HepG2 (cell line): ENCODE data around the gene HMGN1. TPM values are rescaled to one million over a fixed set of nuclear protein-coding genes. Genes with fewer than 3 reads are reported as not detected.

Experiments
- BCL6 ChIP-seq: IDR thresholded peaks from 2 replicates; pipeline ENCODE4 v1.6.1; 2016; ENCODE audit warnings: missing genetic modification reagents, missing compliant biosample characterization
- CENPT ChIP-seq: sonication (generic); formaldehyde crosslinking; IDR thresholded peaks from 2 replicates; pipeline ENCODE4 v1.8.0; 2022; ENCODE audit warnings: low read depth, mild to moderate bottlenecking, moderate library complexity, missing genetic modification reagents
- ELF1 ChIP-seq: sonication (generic); formaldehyde crosslinking; IDR thresholded peaks from 2 replicates; pipeline ENCODE4 v1.4.0; 2020; ENCODE audit warnings: missing genetic modification reagents
- HOXA7 ChIP-seq: sonication (generic); formaldehyde crosslinking; IDR thresholded peaks from 2 replicates; pipeline ENCODE4 v1.8.1; 2022; ENCODE audit warnings: mild to moderate bottlenecking, missing genetic modification reagents, moderate library complexity
- IKZF4 ChIP-seq: sonication (generic); formaldehyde crosslinking; IDR thresholded peaks from 2 replicates; pipeline ENCODE4 v1.5.1; 2020; ENCODE audit warnings: borderline replicate concordance, mild to moderate bottlenecking, low read depth, missing genetic modification reagents; ENCODE audit errors: not compliant biosample characterization
- MAFG ChIP-seq: sonication (generic); formaldehyde crosslinking; IDR thresholded peaks from 2 replicates; pipeline ENCODE4 v1.5.1; 2020; ENCODE audit warnings: mild to moderate bottlenecking, missing genetic modification reagents
- MEIS1 ChIP-seq: sonication (generic); formaldehyde crosslinking; IDR thresholded peaks from 2 replicates; pipeline ENCODE4 v1.9.0; 2021; ENCODE audit warnings: mild to moderate bottlenecking, missing genetic modification reagents, moderate library complexity, borderline replicate concordance
- MXI1 ChIP-seq: IDR thresholded peaks from 3 replicates; pipeline ENCODE4 v1.6.1; 2012; ENCODE audit warnings: low read depth, low read length, inconsistent platforms, borderline replicate concordance
- PBX2 ChIP-seq: IDR thresholded peaks from 2 replicates; pipeline ENCODE4 v1.6.1; 2016; ENCODE audit warnings: control low read depth
- SALL2 ChIP-seq: sonication (generic); formaldehyde crosslinking; IDR thresholded peaks from 2 replicates; pipeline ENCODE4 v1.8.1; 2023; ENCODE audit warnings: mild to moderate bottlenecking, missing genetic modification reagents, inconsistent platforms
- SMAD9 ChIP-seq: sonication (generic); formaldehyde crosslinking; IDR thresholded peaks from 2 replicates; pipeline ENCODE4 v1.5.1; 2020; ENCODE audit warnings: mild to moderate bottlenecking, missing genetic modification reagents
- SNRNP70 ChIP-seq: fragments of 200-400 bp; formaldehyde crosslinking; IDR thresholded peaks from 2 replicates; pipeline ENCODE4 v1.6.1; 2017; ENCODE audit warnings: mild to moderate bottlenecking, low read depth, low read length, moderate library complexity
- SOX6 ChIP-seq, 2 experiments: fragments of 450-650 bp in 1 of 2; sonication (generic) in 1 of 2; formaldehyde crosslinking in 1 of 2; IDR thresholded peaks; 2 replicates each; pipeline versions ENCODE4 v1.4.0 to v1.6.1; 2017 to 2020; ENCODE audit warnings: antibody characterized with exemption in 1 of 2, mild to moderate bottlenecking in 1 of 2, missing genetic modification reagents in 1 of 2
- STAG1 ChIP-seq: sonication (generic); formaldehyde crosslinking; IDR thresholded peaks from 2 replicates; pipeline ENCODE4 v1.4.0; 2020; ENCODE audit warnings: missing genetic modification reagents
- TCF7L2 ChIP-seq: IDR thresholded peaks from 2 replicates; pipeline ENCODE4 v1.6.1; 2011; ENCODE audit warnings: mild to moderate bottlenecking, low read depth, low read length, moderate library complexity
- ZBTB3 ChIP-seq: sonication (generic); formaldehyde crosslinking; IDR thresholded peaks from 2 replicates; pipeline ENCODE4 v1.4.0; 2020; ENCODE audit warnings: low read depth, mild to moderate bottlenecking, moderate library complexity, missing genetic modification reagents, borderline replicate concordance
- ZEB1 ChIP-seq: IDR thresholded peaks from 2 replicates; pipeline ENCODE4 v1.6.1; 2012; ENCODE audit warnings: mild to moderate bottlenecking, low read depth, inconsistent platforms; ENCODE audit not compliant: insufficient replicate concordance
- ZNF101 ChIP-seq: sonication (generic); formaldehyde crosslinking; IDR thresholded peaks from 2 replicates; pipeline ENCODE4 v1.4.0; 2020; ENCODE audit warnings: mild to moderate bottlenecking, low read depth, missing genetic modification reagents, borderline replicate concordance
- ZNF124 ChIP-seq: sonication (generic); formaldehyde crosslinking; IDR thresholded peaks from 2 replicates; pipeline ENCODE4 v1.4.0; 2020; ENCODE audit warnings: missing genetic modification reagents
- ZNF260 ChIP-seq: sonication (generic); formaldehyde crosslinking; IDR thresholded peaks from 2 replicates; pipeline ENCODE4 v1.4.0; 2020; ENCODE audit warnings: missing genetic modification reagents, low read depth, mild to moderate bottlenecking, borderline replicate concordance
- ZNF292 ChIP-seq: sonication (generic); formaldehyde crosslinking; IDR thresholded peaks from 2 replicates; pipeline ENCODE4 v1.8.1; 2022; ENCODE audit warnings: mild to moderate bottlenecking, low read depth, missing genetic modification reagents, borderline replicate concordance
- ZNF414 ChIP-seq: sonication (generic); formaldehyde crosslinking; IDR thresholded peaks from 2 replicates; pipeline ENCODE4 v1.5.0; 2020; ENCODE audit warnings: missing genetic modification reagents
- ZNF574 ChIP-seq: sonication (generic); formaldehyde crosslinking; IDR thresholded peaks from 2 replicates; pipeline ENCODE4 v1.4.0; 2020; ENCODE audit warnings: missing genetic modification reagents
- ZNF841 ChIP-seq: sonication (generic); formaldehyde crosslinking; IDR thresholded peaks from 2 replicates; pipeline ENCODE4 v1.8.1; 2023; ENCODE audit warnings: missing genetic modification reagents, borderline replicate concordance
- polyA plus RNA-seq, 8 experiments: library from polyadenylated mRNA; depleted of rRNA in 3 of 8; stranded (reverse) in 7 of 8; unstranded in 1 of 8; fragments of >200 nt; fragmentation: Illumina TruSeq in 4 of 8; extraction: Trizol in 4 of 8; gene quantifications; 2 replicates each; pipeline versions ENCODE4 v1.2.1 to v1.2.3, GENCODE V29; 2011 to 2016; ENCODE audit warnings: low read depth in 4 of 8, missing spikeins in 1 of 8, mixed read lengths in 1 of 8; ENCODE audit not compliant: insufficient read depth in 1 of 8
- total RNA-seq, 5 experiments: library from RNA; depleted of rRNA; stranded (reverse); fragments of >200 nt; fragmentation: Illumina TruSeq; extraction: Trizol; gene quantifications; 2 replicates each; pipeline ENCODE4 v1.2.3, GENCODE V29; 2016; ENCODE audit warnings: low read depth in 1 of 5

Gene HMGN1
- total and polyA plus RNA-seq, 2 of the 13 experiments (the other 11 are each of a cell fraction or from before 2014, with no cell fraction given), result 104 to 286 TPM

- TF ChIP-seq TCF7L2 (no peak), STAG1 (CRISPR knock-in tag) (peak; percentile 38), BCL6 (CRISPR knock-in tag) (0 out of 2 replicates have a peak, but pooled peaks have one; percentile 31), SALL2 (peak; percentile 67; the same call in 1 of the 2 replicates), ZNF292 (CRISPR knock-in tag) (no peak), ZBTB3 (CRISPR knock-in tag) (no peak), IKZF4 (CRISPR knock-in tag) (peak; percentile 75), ZNF101 (CRISPR knock-in tag) (no peak), MEIS1 (CRISPR knock-in tag) (0 out of 2 replicates have a peak, but pooled peaks have one; percentile 23), PBX2 (CRISPR knock-in tag) (no peak), ELF1 (CRISPR knock-in tag) (no peak), ZNF414 (0 out of 2 replicates have a peak, but pooled peaks have one; percentile 67), SNRNP70 (no peak), CENPT (peak; percentile 75; the same call in 1 of the 2 replicates), HOXA7 (CRISPR knock-in tag) (peak; percentile 83; the same call in 1 of the 2 replicates), ZEB1 (no peak), MAFG (no peak), ZNF574 (peak; percentile 83), ZNF841 (0 out of 2 replicates have a peak, but pooled peaks have one; percentile 76), SOX6 (IDR thresholded peaks at IDR 0.05) (no peak), SOX6 (CRISPR knock-in tag; IDR thresholded peaks at IDR 0.05) (no peak), ZNF124 (CRISPR knock-in tag) (0 out of 2 replicates have a peak, but pooled peaks have one; percentile 23), MXI1 (0 out of 3 replicates have a peak, but pooled peaks have one; percentile 58), SMAD9 (no peak), ZNF260 (CRISPR knock-in tag) (no peak)
Measured at GRCh38 chr21:39313571-39314142, 35.2 kb downstream of the HMGN1 start, which contains the start of gene BRWD1 (continued).
